SU-DHL-6 (cell line): Measurements from ENCODE around the gene ZC3H12D.

ENCODE experiments used
- CTCF ChIP-seq: fragments of 200-600 bp; sonication (generic); IDR thresholded peaks from one replicate; pipeline ENCODE4 v1.5.1; 2017; ENCODE audit warnings: antibody characterized with exemption, mild to moderate bottlenecking, low read length, moderate library complexity; ENCODE audit not compliant: insufficient read depth, poor library complexity, severe bottlenecking
- EZH2phosphoT487 ChIP-seq: fragments of 200-600 bp; sonication (generic), shearing (Covaris generic); conservative IDR thresholded peaks from 2 replicates; pipeline ENCODE4 v1.6.1; 2018; ENCODE audit warnings: mild to moderate bottlenecking, antibody characterized with exemption, low read length, moderate library complexity, mixed read lengths

DNA sequence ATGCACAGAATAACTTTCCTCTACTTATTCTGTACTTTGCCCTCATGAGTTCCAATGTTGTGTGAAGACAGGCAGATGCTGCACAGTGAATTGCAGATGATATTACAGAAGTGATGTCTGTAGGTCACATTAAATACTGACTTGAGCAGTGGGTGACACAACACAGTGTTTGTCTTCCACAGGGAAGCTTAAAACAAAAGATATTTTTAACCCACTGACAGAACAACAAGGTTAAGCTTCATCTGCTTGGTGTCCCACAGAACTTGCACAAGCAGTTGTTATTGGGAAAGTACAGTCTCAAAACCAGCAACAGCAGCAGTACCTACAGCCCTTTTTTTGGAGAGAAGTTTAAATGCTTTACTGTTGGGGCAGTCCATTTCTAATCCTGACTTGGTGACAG lies 74.3 kb downstream of the ZC3H12D start:
- TF ChIP-seq CTCF, result no peak
- TF ChIP-seq EZH2phosphoT487, result no peak
